GM19468 (cell line): ENCODE results near the gene CCDC136.

ENCODE experiments used
- ATAC-seq: cut with Tn5 transposase; IDR thresholded peaks from one replicate; pipeline ENCODE4 v1.9.1; 2021; ENCODE audit warnings: mild to moderate bottlenecking, moderate library complexity, moderate number of reproducible peaks; ENCODE audit not compliant: unreplicated experiment; ENCODE audit errors: extremely low read depth

The CCDC136 gene

DNA sequence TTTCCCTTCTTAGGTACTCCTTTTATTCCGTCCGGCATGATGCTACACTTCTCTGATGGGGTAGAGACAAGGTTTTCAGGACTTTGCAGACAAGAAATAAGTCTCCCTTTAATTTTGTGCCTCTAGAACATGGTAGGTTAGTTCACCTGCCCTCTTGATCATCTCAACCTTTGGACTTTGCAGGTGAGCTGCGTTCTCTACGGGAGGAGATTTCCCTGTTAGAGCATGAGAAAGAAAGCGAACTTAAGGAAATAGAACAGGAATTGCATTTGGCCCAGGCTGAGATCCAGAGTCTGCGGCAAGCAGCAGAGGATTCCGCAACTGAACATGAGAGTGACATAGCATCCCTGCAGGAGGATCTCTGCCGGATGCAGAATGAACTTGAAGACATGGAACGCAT is 9.2 kb downstream of the CCDC136 start:
- no peak for ATAC-seq

DNA sequence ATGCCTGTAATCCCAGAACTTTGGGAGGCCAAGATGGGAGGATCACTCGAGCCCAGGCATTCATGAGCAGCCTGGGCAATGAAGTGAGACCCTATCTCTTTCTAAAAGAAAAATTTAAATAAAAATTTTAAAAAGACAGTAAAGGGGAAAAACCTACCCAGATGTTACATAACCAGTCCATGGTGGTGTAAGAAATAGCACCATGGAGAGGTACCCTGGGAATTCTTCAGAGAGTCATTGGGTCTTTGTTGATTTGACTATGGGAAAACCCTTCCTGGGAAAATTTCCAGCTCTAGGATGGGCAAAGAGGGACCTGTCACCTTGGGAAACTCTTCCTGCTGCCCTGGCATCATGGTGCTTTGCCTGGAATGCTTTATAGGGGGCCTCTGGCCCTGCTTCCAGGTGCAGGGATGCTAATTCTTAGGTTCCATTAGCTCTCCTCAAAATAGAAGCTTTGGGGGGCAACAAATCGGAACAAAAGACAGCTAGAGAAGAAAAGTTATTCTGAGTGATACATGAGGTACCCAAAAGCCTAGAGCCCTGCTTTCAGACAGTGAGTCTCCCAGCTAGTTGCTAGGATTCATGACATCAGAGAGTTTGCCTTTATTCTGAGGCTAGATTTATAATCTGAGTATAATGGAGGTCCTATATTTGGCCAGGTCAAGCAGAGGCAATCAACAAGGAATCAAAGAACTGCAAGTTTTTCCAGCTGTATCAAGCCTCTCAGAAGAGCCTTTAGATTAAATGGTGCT is 10.1 kb downstream of the CCDC136 start:
- ATAC-seq = no peak

- no peak for ATAC-seq
Measured at GRCh38 chr7:128804484-128804883, 12.7 kb downstream of the CCDC136 start.

DNA sequence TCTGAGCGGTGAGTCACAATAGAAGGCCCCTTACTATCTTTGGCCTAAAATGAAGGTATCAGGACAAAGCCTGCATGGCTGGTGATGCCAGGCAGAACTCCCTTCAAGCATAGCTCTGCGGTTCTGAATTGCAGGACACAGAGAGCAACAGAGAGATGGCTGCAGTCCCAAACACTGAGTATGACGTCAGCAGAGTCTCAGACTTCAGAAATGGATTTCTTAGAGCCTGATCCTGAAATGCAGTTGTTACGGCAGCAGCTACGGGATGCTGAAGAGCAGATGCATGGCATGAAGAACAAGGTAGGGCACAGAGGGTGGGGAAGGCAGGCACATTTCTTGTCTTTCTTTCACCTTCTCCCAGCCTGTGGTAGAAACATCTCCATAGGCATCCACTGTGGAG is 13.5 kb downstream of the CCDC136 start:
- no peak for ATAC-seq

DNA sequence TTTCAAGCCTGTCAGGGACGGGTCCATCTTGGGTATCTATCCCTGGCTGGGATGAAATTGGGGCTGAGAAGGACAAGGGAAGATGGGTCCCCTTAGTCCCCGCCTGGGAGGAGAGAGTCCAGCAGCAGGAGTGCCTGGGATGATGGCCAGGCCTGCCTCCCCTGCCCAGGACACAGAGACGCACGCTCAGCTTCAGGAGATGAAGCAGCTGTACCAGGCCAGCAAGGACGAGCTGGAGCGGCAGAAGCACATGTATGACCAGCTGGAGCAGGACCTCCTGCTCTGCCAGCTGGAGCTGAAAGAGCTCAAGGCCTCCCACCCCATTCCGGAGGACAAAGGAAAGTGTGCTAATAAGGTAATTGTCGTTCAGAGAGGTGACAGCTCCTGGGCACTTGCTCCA is 15.4 kb downstream of the CCDC136 start:
- ATAC-seq = no peak

GRCh38 chr7:128809363-128809762 is 17.6 kb downstream of the CCDC136 start:
- no peak for ATAC-seq

DNA sequence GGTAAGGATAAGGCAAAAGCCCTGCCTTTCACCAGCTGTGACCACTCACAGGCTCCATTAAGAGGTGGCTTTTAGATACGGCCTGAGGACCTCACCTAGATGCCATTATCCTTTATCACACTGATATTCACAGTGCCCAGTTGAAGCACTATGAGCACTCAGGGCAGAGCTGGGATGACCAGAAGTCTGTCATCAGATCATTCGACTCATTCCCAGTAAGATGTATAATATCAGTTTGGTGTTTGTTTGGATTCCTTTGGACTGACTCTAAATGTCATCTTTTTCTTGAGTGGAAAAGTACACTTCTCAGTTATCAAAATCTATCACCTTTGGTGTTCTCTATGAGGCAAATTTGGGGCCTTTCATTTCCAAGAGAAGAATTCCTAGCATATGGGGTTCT is 18.7 kb downstream of the CCDC136 start:
- ATAC-seq = no peak

GRCh38 chr7:128810997-128811396 is 19.2 kb downstream of the CCDC136 start:
- no peak for ATAC-seq

DNA sequence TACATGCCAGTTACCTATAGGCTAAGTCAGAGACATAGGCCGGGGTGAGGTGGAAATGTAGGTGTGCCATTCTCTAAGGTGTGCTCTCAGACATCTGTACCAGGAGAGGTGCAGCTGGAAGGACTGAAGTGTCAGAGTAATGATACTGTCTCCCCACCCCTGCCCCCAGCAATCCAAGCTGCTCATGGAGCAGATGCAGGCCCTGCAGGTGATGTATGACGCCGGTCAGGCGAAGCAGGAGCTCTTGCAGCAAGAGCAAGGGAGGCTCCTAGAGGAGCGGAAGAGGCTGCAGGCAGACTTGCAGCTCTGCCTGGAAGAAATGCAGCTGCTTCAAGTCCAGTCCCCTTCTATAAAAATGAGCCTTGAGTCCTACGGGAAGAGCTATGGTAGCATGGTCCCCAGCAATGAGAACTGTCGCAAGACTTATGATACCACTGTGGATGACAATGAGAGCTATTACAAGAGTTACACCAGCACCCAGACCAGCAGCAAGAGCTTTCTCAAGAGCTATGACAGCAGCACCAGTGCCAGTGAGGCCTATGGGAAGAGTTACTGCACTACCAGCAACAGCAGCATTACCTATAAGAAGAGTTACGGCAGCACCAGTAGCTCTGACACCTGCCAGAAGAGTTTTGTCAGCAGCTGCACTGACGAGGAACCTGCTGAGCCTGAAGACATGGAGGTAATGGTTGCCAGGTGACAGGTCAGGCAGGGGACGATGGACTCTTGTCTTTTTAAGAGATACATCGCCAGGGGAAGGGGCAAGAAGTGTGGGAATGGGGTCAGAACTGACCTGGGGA is 20.1 kb downstream of the CCDC136 start:
- no peak for ATAC-seq

DNA sequence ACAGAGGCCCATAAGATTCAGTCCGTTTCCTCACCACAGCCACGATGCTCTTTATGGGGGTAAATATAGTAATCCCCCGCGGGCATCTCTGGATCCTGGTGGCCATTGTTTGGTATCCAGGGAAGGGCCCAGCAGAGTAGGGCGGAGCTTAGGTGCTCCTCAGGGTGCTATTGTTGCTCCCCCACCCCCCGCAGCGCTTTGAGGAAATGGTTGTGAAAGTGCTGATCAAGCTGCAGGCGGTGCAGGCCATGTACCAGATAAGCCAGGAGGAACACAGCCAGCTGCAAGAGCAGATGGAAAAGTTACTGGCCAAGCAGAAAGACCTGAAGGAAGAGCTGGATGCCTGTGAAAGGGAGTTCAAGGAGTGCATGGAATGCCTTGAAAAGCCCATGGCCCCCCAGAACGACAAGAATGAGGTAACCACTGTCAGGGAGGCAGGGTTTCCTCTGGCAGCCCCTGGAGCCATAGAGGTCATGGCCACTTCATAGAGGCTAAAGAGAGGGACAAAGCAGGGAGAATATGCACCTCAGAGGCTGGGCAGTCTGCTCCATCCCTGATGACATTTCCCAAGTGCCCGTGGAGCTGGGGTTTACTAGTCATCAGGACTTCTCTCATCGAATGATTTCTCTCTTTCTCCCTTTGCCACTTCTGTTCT is 20.9 kb downstream of the CCDC136 start:
- no peak for ATAC-seq

GRCh38 chr7:128814499-128814898 is 22.7 kb downstream of the CCDC136 start:
- ATAC-seq = no peak

GRCh38 chr7:128815289-128815942 is 23.6 kb downstream of the CCDC136 start:
- no peak for ATAC-seq

DNA sequence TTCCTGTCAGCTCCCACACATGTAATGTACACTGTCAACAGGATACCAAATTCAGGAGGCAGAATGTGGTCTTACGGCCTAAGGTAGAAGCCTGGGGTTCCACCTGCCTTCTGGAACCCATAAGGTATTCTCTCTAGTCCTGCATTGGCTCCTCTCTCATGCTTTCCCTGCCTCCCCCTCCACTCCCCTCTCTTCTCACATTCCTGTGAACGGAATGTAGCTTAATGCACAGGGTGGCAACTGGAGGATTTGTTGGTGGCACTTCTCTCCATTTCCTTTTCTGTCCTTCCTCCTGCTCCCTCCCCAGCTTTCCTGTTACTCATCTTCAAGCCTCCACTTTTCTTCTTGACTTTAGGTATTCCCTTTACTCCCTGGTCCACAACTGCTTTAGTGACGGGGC is 26.9 kb downstream of the CCDC136 start:
- no peak for ATAC-seq

DNA sequence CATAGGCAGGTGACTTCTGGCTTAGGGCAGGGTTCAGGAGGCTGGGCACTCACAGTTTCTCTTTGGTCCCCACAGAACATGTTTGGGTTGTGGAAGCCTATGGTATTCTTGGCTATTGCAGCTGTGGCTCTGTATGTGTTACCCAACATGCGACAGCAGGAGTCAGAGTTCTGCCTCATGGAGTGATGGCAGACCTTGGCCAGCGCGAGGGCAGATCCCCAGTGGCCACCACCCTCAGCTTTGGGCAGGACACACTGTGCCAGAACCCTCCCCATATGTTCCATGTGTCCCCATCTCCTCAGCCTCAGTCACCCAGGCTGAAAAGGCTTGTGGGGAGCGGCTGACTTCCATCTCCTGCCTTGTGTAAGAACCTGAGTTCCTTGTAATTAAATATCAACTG is 30.0 kb downstream of the CCDC136 start:
- no peak for ATAC-seq

- no peak for ATAC-seq
Measured at GRCh38 chr7:128826512-128826911, 34.7 kb downstream of the CCDC136 start.

DNA sequence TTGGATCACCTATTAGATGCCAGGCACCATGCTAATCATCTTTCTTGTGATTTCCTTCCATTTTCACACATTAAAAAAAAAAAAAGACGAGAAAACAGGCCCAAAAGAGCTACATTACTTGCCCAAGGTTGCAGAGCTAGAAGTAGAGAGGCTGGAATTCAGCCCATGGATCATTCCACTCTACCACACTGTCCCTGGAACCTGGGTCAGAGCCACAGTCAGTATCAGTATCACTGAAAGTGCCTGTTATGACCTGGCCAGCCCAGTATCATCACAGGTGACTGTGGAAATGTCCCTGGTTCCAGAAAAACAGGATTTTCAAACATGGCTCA is 35.1 kb downstream of the CCDC136 start:
- ATAC-seq = no peak

- no peak for ATAC-seq
Measured at GRCh38 chr7:128827248-128827958, 35.6 kb downstream of the CCDC136 start.

DNA sequence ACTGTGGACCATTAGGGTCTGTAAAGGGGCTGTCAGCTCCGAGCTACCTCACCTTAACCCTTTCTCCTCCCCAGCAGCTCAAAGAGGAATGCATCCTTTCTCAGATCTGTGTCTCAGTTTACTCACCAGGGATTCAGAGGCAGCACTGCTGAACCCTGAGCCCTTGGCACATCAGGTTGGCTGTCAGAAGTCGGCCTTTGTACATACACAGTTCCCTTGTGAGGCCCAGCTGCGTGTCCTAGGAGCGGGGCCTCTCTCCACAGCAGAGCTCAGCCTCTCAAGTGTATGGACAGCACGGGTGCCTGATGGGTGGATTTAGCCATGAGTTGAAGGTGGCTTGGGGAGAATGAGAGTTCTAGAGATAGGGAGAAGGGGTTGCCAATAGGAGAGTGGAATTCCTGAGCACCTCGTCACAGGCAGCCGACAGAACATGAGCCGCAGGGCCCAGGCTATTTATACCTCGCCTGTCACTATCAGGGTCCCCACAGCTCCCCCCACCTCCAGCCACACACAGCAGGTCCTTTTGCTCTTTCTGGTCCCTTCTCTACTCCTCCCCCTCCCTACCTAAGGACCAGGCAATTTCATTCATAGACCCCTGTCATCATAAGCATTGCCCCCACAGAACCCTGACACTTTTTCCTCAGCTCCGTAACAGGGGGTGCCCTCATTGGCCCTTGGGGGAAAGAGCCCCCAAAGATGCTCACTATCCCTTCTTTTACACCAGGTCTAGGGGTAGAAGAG is 36.4 kb downstream of the CCDC136 start:
- ATAC-seq = no peak

DNA sequence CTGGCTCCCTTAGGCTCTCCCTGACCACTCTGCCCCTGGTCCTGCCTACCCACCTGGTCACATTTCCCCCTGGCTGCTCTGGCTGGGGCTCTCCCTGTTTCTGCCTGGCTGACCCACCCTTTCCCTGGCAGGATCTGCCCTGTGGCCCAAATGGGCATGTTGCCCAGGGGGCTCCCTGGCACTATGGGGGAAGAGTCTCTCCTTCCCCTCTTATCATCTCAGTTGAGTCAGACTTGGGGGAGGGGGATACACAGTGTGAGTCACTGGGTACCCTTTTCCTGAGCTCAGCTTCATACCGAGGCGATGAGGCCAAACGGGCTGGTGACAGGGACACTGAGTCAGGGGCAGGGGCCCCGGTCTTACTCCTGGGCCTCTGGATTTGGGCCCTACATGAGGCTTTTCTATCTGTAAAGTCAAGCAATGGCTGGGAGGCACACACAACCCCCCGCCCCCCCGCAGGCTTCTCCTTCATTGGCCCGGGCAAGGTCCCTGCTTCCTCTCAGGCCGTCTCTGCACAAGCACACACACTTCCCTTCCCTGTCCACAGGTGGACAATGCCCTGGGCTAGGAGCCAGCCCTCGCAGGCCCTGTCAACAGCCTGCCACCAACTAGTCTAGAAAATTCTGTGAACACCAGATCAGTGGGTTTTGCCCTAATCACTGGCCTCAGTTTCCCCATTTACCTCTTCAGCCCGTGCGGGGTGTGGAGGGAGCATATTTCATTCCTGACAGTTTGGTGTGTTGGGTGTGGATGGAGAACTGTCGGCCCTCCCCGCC is 37.8 kb downstream of the CCDC136 start:
- ATAC-seq = no peak
